Calu3 (cell line): ENCODE measurements around the gene CRYZL1. TPM values are rescaled to one million over a fixed set of nuclear protein-coding genes. Genes with fewer than 3 reads are reported as not detected.
A peak's percentile ranks its signal among the peaks of the same experiment; 100 is the strongest.

Experiments used
- BruUV-seq: library from RNA; stranded (reverse); fragments of 400-500 nt; replicated peaks from 2 replicates; lab custom pipeline; 2021; lab: Mats Ljungman, UMichigan
- CTCF ChIA-PET: fragments of 300-600 bp; sonication (Branson Sonifier 250); formaldehyde crosslinking; loops from one replicate; lab custom pipeline; 2022; ENCODE audit warnings: antibody characterized with exemption; lab: Charles Lee
- DNase-seq: peaks from one replicate; pipeline ENCODE4 v3.0.0; 2022
- H3K27ac Mint-ChIP-seq: one replicate; pipeline ENCODE4 v1.8.0; 2022; ENCODE audit warnings: mixed read lengths; ENCODE audit not compliant: unreplicated experiment
- H3K27me3 Mint-ChIP-seq: one replicate; pipeline ENCODE4 v1.8.0; 2022; ENCODE audit warnings: mixed read lengths; ENCODE audit not compliant: unreplicated experiment
- H3K36me3 Mint-ChIP-seq: one replicate; pipeline ENCODE4 v1.8.0; 2022; ENCODE audit warnings: mild to moderate bottlenecking, moderate library complexity, mixed read lengths; ENCODE audit not compliant: insufficient read depth, unreplicated experiment
- H3K4me1 Mint-ChIP-seq: one replicate; pipeline ENCODE4 v1.8.0; 2022; ENCODE audit warnings: mild to moderate bottlenecking, low read depth, mixed read lengths; ENCODE audit not compliant: unreplicated experiment
- H3K4me3 Mint-ChIP-seq: one replicate; pipeline ENCODE4 v1.8.0; 2022; ENCODE audit warnings: mild to moderate bottlenecking, low read depth, moderate library complexity, mixed read lengths; ENCODE audit not compliant: unreplicated experiment
- H3K9me3 Mint-ChIP-seq: one replicate; pipeline ENCODE4 v1.8.0; 2022; ENCODE audit warnings: low read depth, mixed read lengths; ENCODE audit not compliant: unreplicated experiment
- CTCF ChIP-seq: fragments of 200-600 bp; IDR thresholded peaks from one replicate; pipeline ENCODE4 v1.8.0; 2022; ENCODE audit warnings: antibody characterized with exemption; ENCODE audit not compliant: unreplicated experiment
- intact Hi-C: fragments of 100-400 bp; cut with micrococcal nuclease; formaldehyde crosslinking; loops from one replicate; pipeline ENCODE4 v1.10.0; 2022; ENCODE audit not compliant: unreplicated experiment
- total RNA-seq: library from RNA; stranded (reverse); gene quantifications from 2 replicates; pipeline ENCODE4 v1.2.3, GENCODE V29; 2022

The CRYZL1 gene
- total RNA-seq, 1 experiment from 2014 or later: 22.1 TPM

GRCh38 chr21:33687634-33688033, 46.1 kb upstream of the CRYZL1 start:
- CTCF ChIA-PET: interaction anchor here (0.7 kb wide), 1 partner anchor 281 kb away, joined by 5 read pairs; no protein-coding TSS in a partner anchor
- H3K4me1 Mint-ChIP-seq: peaks cover 26% of the 10 kb centered on the region
- peaks cover 7% of the 10 kb centered on the region for H3K36me3 Mint-ChIP-seq
- no peak for DNase-seq
- H3K9me3 Mint-ChIP-seq: no peaks in the 10 kb centered on the region
- no peak for TF ChIP-seq CTCF
- intact Hi-C loops: loop anchor here (5.0 kb wide), 1 partner anchor 45 kb away; the partner anchor contains the start of genes CRYZL1 and ITSN1
- no peak overlapping the region for H3K27ac Mint-ChIP-seq
- H3K4me3 Mint-ChIP-seq: no peak overlapping the region
- BruUV-seq: no TSS peak
- no peaks in the 10 kb centered on the region for H3K27me3 Mint-ChIP-seq

GRCh38 chr21:33686386-33686785, 44.8 kb upstream of the CRYZL1 start:
- TF ChIP-seq CTCF: no peak
- CTCF ChIA-PET: interaction anchor here (0.9 to 1.2 kb wide), 2 partner anchors 17 to 36 kb away, joined by 3 to 7 read pairs; no protein-coding TSS in a partner anchor
- Mint-ChIP-seq H3K27me3 (no peaks in the 10 kb centered on the region), H3K36me3 (peaks cover 7% of the 10 kb centered on the region), H3K4me1 (peaks cover 29% of the 10 kb centered on the region), H3K27ac (peak overlapping the region; percentile 39), H3K4me3 (no peak overlapping the region), H3K9me3 (no peaks in the 10 kb centered on the region)
- no peak for DNase-seq
- no TSS peak for BruUV-seq
- intact Hi-C loops: loop anchor here (5.0 kb wide), 1 partner anchor 44 kb away; the partner anchor contains the start of genes CRYZL1 and ITSN1

GRCh38 chr21:33685613-33686197, 44.2 kb upstream of the CRYZL1 start:
- TF ChIP-seq CTCF: no peak
- no peak for DNase-seq
- no TSS peak for BruUV-seq
- no peaks in the 10 kb centered on the region for H3K27me3 Mint-ChIP-seq
- H3K27ac Mint-ChIP-seq: peak overlapping the region; percentile 79
- peaks cover 29% of the 10 kb centered on the region for H3K4me1 Mint-ChIP-seq
- CTCF ChIA-PET: interaction anchor here (0.9 to 1.2 kb wide), 2 partner anchors 18 to 36 kb away, joined by 3 to 7 read pairs; no protein-coding TSS in a partner anchor
- peaks cover 7% of the 10 kb centered on the region for H3K36me3 Mint-ChIP-seq
- no peaks in the 10 kb centered on the region for H3K9me3 Mint-ChIP-seq
- intact Hi-C loops: loop anchor here (5.0 kb wide), 1 partner anchor 43 kb away; the partner anchor contains the start of genes CRYZL1 and ITSN1
- H3K4me3 Mint-ChIP-seq: no peak overlapping the region

GRCh38 chr21:33684923-33685560, 43.5 kb upstream of the CRYZL1 start:
- DNase-seq: no peak
- Mint-ChIP-seq H3K4me3 (peak overlapping the region; percentile 39), H3K27ac (peak overlapping the region; percentile 79), H3K36me3 (peaks cover 7% of the 10 kb centered on the region), H3K4me1 (peaks cover 29% of the 10 kb centered on the region), H3K27me3 (no peaks in the 10 kb centered on the region), H3K9me3 (no peaks in the 10 kb centered on the region)
- intact Hi-C loops: loop anchor here (5.0 kb wide), 1 partner anchor 43 kb away; the partner anchor contains the start of genes CRYZL1 and ITSN1
- no TSS peak for BruUV-seq
- CTCF ChIA-PET: interaction anchor here (0.7 to 1.0 kb wide), 3 partner anchors 19 to 96 kb away, joined by 3 read pairs; partner anchors contain the start of gene DONSON
- TF ChIP-seq CTCF: no peak
